H9 (cell line): ENCODE results near the gene KLHL1. TPM values are rescaled to one million over a fixed set of nuclear protein-coding genes. Genes with fewer than 3 reads are reported as not detected.

Experiments
- DNase-seq: peaks from one replicate; pipeline ENCODE4 v3.0.0-alpha.2; 2017
- H2AFZ ChIP-seq: one replicate; pipeline ENCODE4 v1.6.1; 2013; ENCODE audit warnings: mild to moderate bottlenecking, low read length, control low read depth, moderate library complexity
- H2AK5ac ChIP-seq: 2 replicates; pipeline ENCODE4 v1.6.1; 2013; ENCODE audit warnings: low read length, control low read depth, mixed read lengths; ENCODE audit not compliant: insufficient read length
- H2BK120ac ChIP-seq: one replicate; pipeline ENCODE4 v1.6.1; 2013; ENCODE audit warnings: low read depth, mild to moderate bottlenecking, low read length, control low read depth, inconsistent platforms; ENCODE audit not compliant: poor library complexity, severe bottlenecking
- H2BK12ac ChIP-seq: 2 replicates; pipeline ENCODE4 v1.6.1; 2013; ENCODE audit warnings: low read length, control low read depth, mixed read lengths, low read depth; ENCODE audit not compliant: insufficient read length
- H2BK15ac ChIP-seq: 2 replicates; pipeline ENCODE4 v1.6.1; 2013; ENCODE audit warnings: low read depth, low read length, control low read depth
- H2BK20ac ChIP-seq: one replicate; pipeline ENCODE4 v1.6.1; 2013; ENCODE audit warnings: low read depth, mild to moderate bottlenecking, low read length, control low read depth, inconsistent platforms; ENCODE audit not compliant: poor library complexity, severe bottlenecking
- H2BK5ac ChIP-seq: 2 replicates; pipeline ENCODE4 v1.6.1; 2013; ENCODE audit warnings: low read length, control low read depth, mixed read lengths; ENCODE audit not compliant: insufficient read length
- H3K14ac ChIP-seq: 2 replicates; pipeline ENCODE4 v1.6.1; 2013; ENCODE audit warnings: low read length, control low read depth; ENCODE audit not compliant: insufficient read depth
- H3K18ac ChIP-seq: 2 replicates; pipeline ENCODE4 v1.6.1; 2013; ENCODE audit warnings: low read depth, mild to moderate bottlenecking, mixed read lengths, low read length, control low read depth; ENCODE audit not compliant: insufficient read length
- H3K23ac ChIP-seq: 2 replicates; pipeline ENCODE4 v1.6.1; 2013; ENCODE audit warnings: low read length, control low read depth, mixed read lengths, low read depth; ENCODE audit not compliant: insufficient read length
- H3K23me2 ChIP-seq: 2 replicates; pipeline ENCODE4 v1.6.1; 2013; ENCODE audit warnings: low read depth, mild to moderate bottlenecking, mixed read lengths, low read length, control low read depth; ENCODE audit not compliant: insufficient read length, poor library complexity, severe bottlenecking
- H3K27ac ChIP-seq: 2 replicates; pipeline ENCODE4 v1.5.1; 2013; ENCODE audit warnings: low read length, control low read depth, mixed read lengths, low read depth; ENCODE audit not compliant: insufficient read length
- H3K27me3 ChIP-seq: 2 replicates; pipeline ENCODE4 v1.6.1; 2013; ENCODE audit warnings: low read length, control low read depth, inconsistent platforms; ENCODE audit not compliant: insufficient read depth
- H3K4ac ChIP-seq: 2 replicates; pipeline ENCODE4 v1.6.1; 2013; ENCODE audit warnings: low read depth, mild to moderate bottlenecking, control low read depth, inconsistent platforms, low read length, moderate library complexity
- H3K4me1 ChIP-seq: 2 replicates; pipeline ENCODE4 v1.6.1; 2013; ENCODE audit warnings: low read length, control low read depth, inconsistent platforms; ENCODE audit not compliant: insufficient read depth
- H3K4me2 ChIP-seq: 2 replicates; pipeline ENCODE4 v1.6.1; 2013; ENCODE audit warnings: low read length, control low read depth, mixed read lengths; ENCODE audit not compliant: insufficient read length, insufficient read depth
- H3K56ac ChIP-seq: 2 replicates; pipeline ENCODE4 v1.6.1; 2013; ENCODE audit warnings: low read depth, mild to moderate bottlenecking, mixed read lengths, low read length, control low read depth; ENCODE audit not compliant: insufficient read length
- H3K79me1 ChIP-seq: 2 replicates; pipeline ENCODE4 v1.6.1; 2013; ENCODE audit warnings: low read depth, mild to moderate bottlenecking, moderate library complexity, low read length, control low read depth, inconsistent platforms; ENCODE audit not compliant: insufficient read depth, poor library complexity, severe bottlenecking
- H3K79me2 ChIP-seq: 2 replicates; pipeline ENCODE4 v1.6.1; 2013; ENCODE audit warnings: low read length, control low read depth, inconsistent platforms; ENCODE audit not compliant: insufficient read depth
- H3K9ac ChIP-seq: 2 replicates; pipeline ENCODE4 v1.6.1; 2013; ENCODE audit warnings: low read length, control low read depth, mixed read lengths; ENCODE audit not compliant: insufficient read length; ENCODE audit errors: extremely low read depth
- H3K9me3 ChIP-seq: one replicate; pipeline ENCODE4 v1.6.1; 2013; ENCODE audit warnings: low read depth, low read length, inconsistent platforms; ENCODE audit not compliant: control insufficient read depth
- H3T11ph ChIP-seq: one replicate; pipeline ENCODE4 v1.6.1; 2013; ENCODE audit warnings: mild to moderate bottlenecking, low read length, control low read depth, inconsistent platforms
- H4K20me1 ChIP-seq: one replicate; pipeline ENCODE4 v1.6.1; 2013; ENCODE audit not compliant: control insufficient read depth, insufficient read length, insufficient read depth
- H4K5ac ChIP-seq: 2 replicates; pipeline ENCODE4 v1.6.1; 2013; ENCODE audit warnings: low read depth, mild to moderate bottlenecking, mixed read lengths, low read length, control low read depth; ENCODE audit not compliant: insufficient read length
- H4K8ac ChIP-seq: replicated peaks from 2 replicates; pipeline ENCODE4 v1.6.1; 2013; ENCODE audit warnings: low read length, control low read depth, mixed read lengths, low read depth; ENCODE audit not compliant: insufficient read length
- H4K91ac ChIP-seq: 2 replicates; pipeline ENCODE4 v1.6.1; 2013; ENCODE audit warnings: low read depth, mild to moderate bottlenecking, moderate library complexity, mixed read lengths, low read length, control low read depth; ENCODE audit not compliant: insufficient read length
- H3K27ac Mint-ChIP-seq, 3 experiments: 2 replicates in 2 of 3; 3 replicates in 1 of 3; pipeline ENCODE4 v1.8.0; 2020 to 2021; ENCODE audit warnings: mixed read lengths in 3 of 3, mild to moderate bottlenecking in 1 of 3, moderate library complexity in 1 of 3
- H3K27me3 Mint-ChIP-seq: 2 replicates; pipeline ENCODE4 v1.8.0; 2021; ENCODE audit warnings: low read depth, mild to moderate bottlenecking, moderate library complexity, mixed read lengths
- H3K36me3 Mint-ChIP-seq, 3 experiments: 2 replicates in 2 of 3; 3 replicates in 1 of 3; pipeline ENCODE4 v1.8.0; 2020 to 2021; ENCODE audit warnings: low read depth in 3 of 3, mixed read lengths in 3 of 3; ENCODE audit not compliant: insufficient read depth in 1 of 3
- H3K4me1 Mint-ChIP-seq, 2 experiments: 2 replicates each; pipeline ENCODE4 v1.8.0; 2020; ENCODE audit warnings: mixed read lengths in 2 of 2
- H3K4me3 Mint-ChIP-seq, 2 experiments: 2 replicates in 1 of 2; 3 replicates in 1 of 2; pipeline ENCODE4 v1.8.0; 2020 to 2021; ENCODE audit warnings: mild to moderate bottlenecking in 2 of 2, mixed read lengths in 2 of 2, moderate library complexity in 1 of 2
- H3K9me3 Mint-ChIP-seq, 2 experiments: 2 replicates in 1 of 2; 3 replicates in 1 of 2; pipeline ENCODE4 v1.8.0; 2020; ENCODE audit warnings: mild to moderate bottlenecking in 2 of 2, mixed read lengths in 2 of 2, moderate library complexity in 1 of 2
- CTCF ChIP-seq: fragments of 200-600 bp; sonication (generic); conservative IDR thresholded peaks from 3 replicates; pipeline ENCODE4 v1.8.0; 2021; ENCODE audit warnings: antibody characterized with exemption, mild to moderate bottlenecking
- WGBS: extraction: QIAGEN DNeasy Blood & Tissue Kit; methylation state at CpG from one replicate; pipeline ENCODE4 v1.1.7; 2013; ENCODE audit warnings: missing lambda C conversion rate, low lambda C conversion rate, mixed read lengths; ENCODE audit not compliant: insufficient read length; ENCODE audit errors: extremely low coverage; 5-methylcytosine and 5-hydroxymethylcytosine counted together
- total RNA-seq: library from RNA; stranded (reverse); gene quantifications from 2 replicates; pipeline ENCODE4 v1.2.1, GENCODE V29; 2021

Gene KLHL1
- total RNA-seq, 1 experiment from 2014 or later: not detected

DNA sequence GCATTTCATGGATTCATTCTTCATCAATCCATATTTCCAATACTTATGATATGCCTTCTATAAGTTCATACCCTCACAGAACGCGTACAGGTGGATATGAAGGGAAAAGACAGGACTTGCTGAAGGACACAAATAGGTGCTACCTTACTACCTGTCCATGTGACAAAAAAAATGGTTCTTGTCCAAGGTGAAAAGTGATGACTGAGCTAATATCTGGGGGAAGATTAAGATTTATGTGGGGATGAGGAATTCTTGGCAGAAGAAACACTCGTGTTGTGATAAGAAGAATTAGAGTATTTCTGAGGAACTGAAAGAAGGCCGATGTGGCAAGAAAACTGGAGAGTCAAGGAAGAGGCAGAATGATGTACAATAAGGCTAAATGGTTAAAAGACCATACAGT is 357.0 kb downstream of the KLHL1 start:
- H3K27me3 Mint-ChIP-seq: no peaks in the 10 kb centered on the region
- Histone ChIP-seq H2BK5ac (no peak overlapping the region), H3K18ac (no peak overlapping the region), H3K23ac (no peak overlapping the region), H3K56ac (no peak overlapping the region), H3K23me2 (no peaks in the 10 kb centered on the region), H3K14ac (no peak overlapping the region), H3K9me3 (no peaks in the 10 kb centered on the region), H3K4me1 (no peaks in the 10 kb centered on the region), H2BK12ac (no peak overlapping the region), H3K27me3 (no peaks in the 10 kb centered on the region), H2BK120ac (no peak overlapping the region), H4K91ac (no peak overlapping the region), H3K9ac (no peak overlapping the region), H3K4me2 (no peak overlapping the region), H2BK15ac (no peak overlapping the region), H3K79me1 (no peaks in the 10 kb centered on the region), H3K27ac (no peak overlapping the region), H3T11ph (no peak overlapping the region), H4K5ac (no peak overlapping the region), H4K20me1 (no peaks in the 10 kb centered on the region), H2AFZ (no peak overlapping the region), H3K79me2 (no peaks in the 10 kb centered on the region), H2BK20ac (no peak overlapping the region), H2AK5ac (no peak overlapping the region), H3K4ac (no peak overlapping the region), H4K8ac (no peak overlapping the region)
- no peaks in the 10 kb centered on the region for H3K4me1 Mint-ChIP-seq
- H3K4me3 Mint-ChIP-seq: no peak overlapping the region
- no peaks in the 10 kb centered on the region for H3K9me3 Mint-ChIP-seq
- no peak overlapping the region for H3K27ac Mint-ChIP-seq
- no peaks in the 10 kb centered on the region for H3K36me3 Mint-ChIP-seq
- WGBS: no CpG with 5 or more reads among the region's 4 CpGs
- DNase-seq: no peak
- no peak for TF ChIP-seq CTCF
